ENCODE measurements around the gene C10orf105. TPM values are rescaled to one million over a fixed set of nuclear protein-coding genes. Genes with fewer than 3 reads are reported as not detected.

Gene C10orf105
- total RNA-seq, 2 experiments from 2014 or later: 0.17 to 0.30 TPM

- ATAC-seq (ENCODE audit: low read depth) (no peak), DNase-seq (no peak)
- Mint-ChIP-seq H3K36me3 (peaks cover 6% of the 10 kb centered on the region), H3K9me3 (no peaks in the 10 kb centered on the region), H3K4me3 (peak overlapping the region; percentile 74), H3K4me1 (peaks cover 87% of the 10 kb centered on the region), H3K27me3 (no peaks in the 10 kb centered on the region), H3K27ac (peak overlapping the region; percentile 93)
- POLR2A ChIA-PET: interaction anchor here (0.6 to 9.7 kb wide), 7 partner anchors 11 to 1570 kb away, joined by 3 to 71 read pairs (median 7); partner anchors contain the start of genes SAR1A and VSIR
These were observed 21.5 kb upstream of the C10orf105 start for GRCh38 chr10:71741029-71741428.

DNA sequence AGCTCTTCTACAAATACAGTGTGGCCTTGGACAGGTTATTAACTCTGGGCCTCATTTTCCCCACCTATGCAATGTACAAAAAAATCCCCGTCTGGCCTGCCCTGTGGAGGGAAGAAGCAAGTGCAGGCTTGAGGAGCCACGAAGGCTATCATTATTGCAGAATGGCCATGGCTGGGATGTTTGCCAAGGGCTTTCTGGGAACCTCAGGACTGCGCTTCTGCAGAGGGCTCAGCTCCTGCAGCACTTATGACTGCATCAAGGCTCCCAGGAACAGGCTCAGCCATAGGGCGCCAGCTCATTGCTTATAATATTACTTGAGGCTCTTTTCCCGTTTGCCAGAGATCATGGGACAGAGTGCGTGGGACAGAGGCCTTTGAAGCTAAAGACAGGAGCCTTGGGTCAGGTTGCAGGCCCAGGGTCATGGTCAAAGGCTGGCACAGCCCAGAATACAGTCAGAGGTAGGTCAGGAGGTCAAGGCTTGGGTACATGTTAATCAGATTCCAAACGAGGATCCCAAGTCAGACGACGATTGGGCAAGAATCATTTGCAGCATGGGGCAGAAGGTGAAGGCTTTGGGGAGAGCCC, 20.6 kb upstream of the C10orf105 start:
- ATAC-seq (ENCODE audit: low read depth) (no peak), DNase-seq (no peak)
- Mint-ChIP-seq H3K27ac (peak overlapping the region; percentile 93), H3K4me3 (peak overlapping the region; percentile 5), H3K27me3 (no peaks in the 10 kb centered on the region), H3K9me3 (no peaks in the 10 kb centered on the region), H3K4me1 (peaks cover 83% of the 10 kb centered on the region), H3K36me3 (peaks cover 6% of the 10 kb centered on the region)
- POLR2A ChIA-PET: interaction anchor here (1.0 to 9.7 kb wide), 7 partner anchors 9 to 42 kb away, joined by 3 to 71 read pairs (median 5); partner anchors contain the start of gene VSIR

DNA sequence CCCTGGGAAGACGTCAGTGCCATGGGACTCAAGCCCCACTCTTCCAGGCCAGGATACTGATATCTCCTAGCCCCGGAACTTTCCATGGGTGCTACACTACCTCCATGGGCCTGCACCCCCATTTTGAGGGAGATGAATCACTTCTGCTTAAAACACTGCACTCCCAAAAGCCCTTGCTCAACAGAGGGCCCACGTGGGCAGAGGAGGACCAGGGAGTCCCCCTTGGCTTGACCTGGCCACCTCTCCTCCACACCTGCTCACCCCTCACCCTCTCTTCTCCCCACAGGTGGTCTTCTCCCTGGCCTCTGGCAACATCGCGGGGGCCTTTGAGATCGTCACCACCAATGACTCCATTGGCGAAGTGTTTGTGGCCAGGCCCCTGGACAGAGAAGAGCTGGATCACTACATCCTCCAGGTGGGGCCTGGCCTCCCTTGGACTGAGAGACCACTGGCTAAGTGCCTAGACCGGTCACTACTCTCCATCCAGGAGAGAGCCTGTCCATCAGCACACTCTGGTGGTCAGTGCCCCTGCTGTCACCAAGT, 19.9 kb upstream of the C10orf105 start:
- H3K4me1 Mint-ChIP-seq: peaks cover 83% of the 10 kb centered on the region
- DNase-seq (no peak), ATAC-seq (ENCODE audit: low read depth) (no peak)
- H3K27me3 Mint-ChIP-seq: no peaks in the 10 kb centered on the region
- POLR2A ChIA-PET: interaction anchor here (1.0 to 9.7 kb wide), 6 partner anchors 9 to 42 kb away, joined by 3 to 71 read pairs (median 4); partner anchors contain the start of gene VSIR
- no peak overlapping the region for H3K4me3 Mint-ChIP-seq
- peak overlapping the region; percentile 93 for H3K27ac Mint-ChIP-seq
- no peaks in the 10 kb centered on the region for H3K9me3 Mint-ChIP-seq
- H3K36me3 Mint-ChIP-seq: peaks cover 3% of the 10 kb centered on the region

DNA sequence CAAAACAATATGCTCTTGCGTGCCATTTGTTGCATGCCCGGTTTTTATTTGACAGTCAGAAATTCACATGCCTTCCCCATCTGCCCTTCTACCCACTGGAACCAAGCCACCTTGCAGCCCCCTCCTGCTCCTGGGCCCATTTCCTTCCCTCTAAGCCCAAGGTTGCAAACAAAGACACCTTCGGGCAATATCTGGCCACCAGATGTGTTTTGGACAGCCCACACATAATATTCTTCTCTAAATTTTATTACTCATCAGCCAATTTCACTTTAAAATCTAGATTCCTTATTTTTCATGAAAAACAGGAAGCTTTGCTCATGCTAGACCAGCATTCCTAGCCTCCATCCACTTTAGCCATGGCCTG, 18.2 kb upstream of the C10orf105 start:
- Mint-ChIP-seq H3K36me3 (peaks cover 3% of the 10 kb centered on the region), H3K27me3 (no peaks in the 10 kb centered on the region), H3K9me3 (no peaks in the 10 kb centered on the region), H3K4me3 (no peak overlapping the region), H3K27ac (peak overlapping the region; percentile 93), H3K4me1 (peaks cover 78% of the 10 kb centered on the region)
- ATAC-seq (ENCODE audit: low read depth): no peak
- no peak for DNase-seq
- POLR2A ChIA-PET: interaction anchor here (0.7 to 9.7 kb wide), 4 partner anchors 9 to 35 kb away, joined by 3 to 71 read pairs (median 34); partner anchors contain the start of gene VSIR

GRCh38 chr10:71737001-71737833, 17.6 kb upstream of the C10orf105 start:
- Mint-ChIP-seq H3K4me3 (peak overlapping the region; percentile 59), H3K27ac (peak overlapping the region; percentile 93), H3K4me1 (peaks cover 78% of the 10 kb centered on the region), H3K27me3 (no peaks in the 10 kb centered on the region), H3K9me3 (no peaks in the 10 kb centered on the region), H3K36me3 (peaks cover under 1% of the 10 kb centered on the region)
- ATAC-seq (ENCODE audit: low read depth) (no peak), DNase-seq (no peak)
- POLR2A ChIA-PET: interaction anchor here (0.7 to 9.7 kb wide), 4 partner anchors 10 to 35 kb away, joined by 3 to 71 read pairs (median 34); partner anchors contain the start of gene VSIR

- DNase-seq (no peak), ATAC-seq (ENCODE audit: low read depth) (peak; percentile 5)
- Mint-ChIP-seq H3K4me3 (peak overlapping the region; percentile 59), H3K9me3 (no peaks in the 10 kb centered on the region), H3K36me3 (no peaks in the 10 kb centered on the region), H3K27me3 (no peaks in the 10 kb centered on the region), H3K4me1 (peaks cover 80% of the 10 kb centered on the region), H3K27ac (peak overlapping the region; percentile 93)
- POLR2A ChIA-PET: interaction anchor here (1.7 to 9.7 kb wide), 5 partner anchors 9 to 36 kb away, joined by 4 to 71 read pairs (median 12); partner anchors contain the start of gene VSIR
These were observed 17.0 kb upstream of the C10orf105 start for GRCh38 chr10:71736570-71736952.

DNA sequence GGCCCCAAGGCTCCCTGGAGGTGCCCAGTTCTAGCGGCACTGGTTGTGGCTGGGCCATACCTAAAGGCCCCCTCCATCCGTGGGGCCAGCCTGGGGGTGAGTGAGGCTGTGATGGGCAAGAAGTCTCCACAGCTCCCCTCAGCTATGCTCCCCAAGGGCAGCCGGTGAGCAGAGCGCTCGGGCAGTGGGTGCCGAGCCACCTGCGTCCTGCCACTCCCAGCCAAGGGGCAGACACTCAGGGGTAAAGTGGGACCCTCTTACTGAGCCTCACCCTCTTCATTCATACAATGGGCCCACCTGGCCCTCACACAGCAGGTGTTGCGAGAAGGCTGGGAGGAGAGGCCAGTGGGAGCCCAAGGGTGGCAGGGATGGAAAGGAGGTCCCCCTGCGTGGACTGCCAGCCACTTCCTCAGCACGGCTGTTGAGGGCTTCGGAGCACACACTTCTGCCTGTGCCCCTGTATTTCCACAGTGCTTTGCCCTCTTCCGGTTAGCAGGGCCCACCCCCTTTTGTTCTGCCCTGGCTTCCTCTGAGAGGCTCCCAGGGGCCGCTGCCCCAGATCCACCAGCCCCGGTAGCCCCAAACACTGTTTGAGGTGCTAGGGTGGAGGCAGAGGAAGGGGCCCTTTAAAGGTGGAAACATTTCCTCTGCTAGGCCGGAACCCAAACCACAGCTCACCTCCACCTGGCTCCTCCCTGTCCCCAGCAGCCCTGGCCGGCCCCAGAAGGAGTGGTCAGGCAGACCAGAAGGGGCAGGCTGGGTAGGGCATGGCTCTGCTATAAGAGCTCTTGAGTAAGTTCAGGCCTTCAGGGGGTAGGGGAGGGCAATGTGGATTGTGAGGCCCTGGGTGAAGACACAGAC, 16.4 kb upstream of the C10orf105 start:
- no peaks in the 10 kb centered on the region for H3K36me3 Mint-ChIP-seq
- H3K4me1 Mint-ChIP-seq: peaks cover 79% of the 10 kb centered on the region
- peak overlapping the region; percentile 59 for H3K4me3 Mint-ChIP-seq
- H3K27me3 Mint-ChIP-seq: no peaks in the 10 kb centered on the region
- ATAC-seq (ENCODE audit: low read depth) (peak; percentile 85), DNase-seq (peak; percentile 70)
- no peaks in the 10 kb centered on the region for H3K9me3 Mint-ChIP-seq
- peak overlapping the region; percentile 93 for H3K27ac Mint-ChIP-seq
- POLR2A ChIA-PET: interaction anchor here (1.2 to 9.7 kb wide), 8 partner anchors 9 to 37 kb away, joined by 3 to 71 read pairs (median 6); partner anchors contain the start of gene VSIR

GRCh38 chr10:71734797-71735196, 15.2 kb upstream of the C10orf105 start:
- DNase-seq (no peak), ATAC-seq (ENCODE audit: low read depth) (no peak)
- Mint-ChIP-seq H3K4me1 (peaks cover 74% of the 10 kb centered on the region), H3K36me3 (no peaks in the 10 kb centered on the region), H3K27ac (peak overlapping the region; percentile 93), H3K27me3 (no peaks in the 10 kb centered on the region), H3K9me3 (no peaks in the 10 kb centered on the region), H3K4me3 (peak overlapping the region; percentile 59)
- POLR2A ChIA-PET: interaction anchor here (0.9 to 9.7 kb wide), 8 partner anchors 8 to 38 kb away, joined by 3 to 71 read pairs (median 6); partner anchors contain the start of gene VSIR

GRCh38 chr10:71731791-71732190, 12.2 kb upstream of the C10orf105 start:
- H3K36me3 Mint-ChIP-seq: no peaks in the 10 kb centered on the region
- ATAC-seq (ENCODE audit: low read depth): peak; percentile 6
- H3K9me3 Mint-ChIP-seq: no peaks in the 10 kb centered on the region
- no peaks in the 10 kb centered on the region for H3K27me3 Mint-ChIP-seq
- H3K4me1 Mint-ChIP-seq: peaks cover 78% of the 10 kb centered on the region
- POLR2A ChIA-PET: interaction anchor here (0.6 to 11.6 kb wide), 7 partner anchors 11 to 41 kb away, joined by 3 to 138 read pairs (median 17); partner anchors contain the start of gene VSIR
- peak overlapping the region; percentile 57 for H3K4me3 Mint-ChIP-seq
- DNase-seq: peak; percentile 62
- peak overlapping the region; percentile 69 for H3K27ac Mint-ChIP-seq

DNA sequence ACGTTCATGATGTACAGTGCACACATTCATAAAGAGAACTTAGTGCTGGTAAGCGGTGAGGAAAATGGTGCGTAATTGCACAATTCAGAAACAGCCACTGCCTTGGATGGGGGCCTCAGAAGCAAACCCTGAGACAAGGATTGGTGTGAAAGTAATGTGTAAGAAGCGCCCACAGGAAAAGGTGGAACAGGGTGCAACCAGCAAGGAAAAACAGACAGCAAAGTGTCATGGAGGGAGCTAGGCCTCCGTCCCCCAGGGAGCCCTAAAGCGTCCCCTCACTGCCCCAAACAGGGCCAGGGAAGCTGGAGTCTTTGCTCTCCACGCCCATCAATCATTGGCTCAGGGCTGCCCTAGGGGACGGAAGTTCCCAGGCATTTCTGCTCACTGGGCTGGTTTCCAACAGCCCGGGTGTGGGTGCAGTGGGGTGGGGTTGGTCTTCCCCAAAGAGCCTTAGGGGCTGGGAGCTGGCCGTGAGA, 9.6 kb upstream of the C10orf105 start:
- ATAC-seq (ENCODE audit: low read depth) (no peak), DNase-seq (no peak)
- peaks cover 77% of the 10 kb centered on the region for H3K4me1 Mint-ChIP-seq
- no peaks in the 10 kb centered on the region for H3K36me3 Mint-ChIP-seq
- H3K27me3 Mint-ChIP-seq: no peaks in the 10 kb centered on the region
- no peaks in the 10 kb centered on the region for H3K9me3 Mint-ChIP-seq
- POLR2A ChIA-PET: interaction anchor here (1.0 to 11.6 kb wide), 6 partner anchors 10 to 44 kb away, joined by 3 to 138 read pairs (median 40); partner anchors contain the start of gene VSIR
- H3K27ac Mint-ChIP-seq: peak overlapping the region; percentile 97
- H3K4me3 Mint-ChIP-seq: peak overlapping the region; percentile 65

DNA sequence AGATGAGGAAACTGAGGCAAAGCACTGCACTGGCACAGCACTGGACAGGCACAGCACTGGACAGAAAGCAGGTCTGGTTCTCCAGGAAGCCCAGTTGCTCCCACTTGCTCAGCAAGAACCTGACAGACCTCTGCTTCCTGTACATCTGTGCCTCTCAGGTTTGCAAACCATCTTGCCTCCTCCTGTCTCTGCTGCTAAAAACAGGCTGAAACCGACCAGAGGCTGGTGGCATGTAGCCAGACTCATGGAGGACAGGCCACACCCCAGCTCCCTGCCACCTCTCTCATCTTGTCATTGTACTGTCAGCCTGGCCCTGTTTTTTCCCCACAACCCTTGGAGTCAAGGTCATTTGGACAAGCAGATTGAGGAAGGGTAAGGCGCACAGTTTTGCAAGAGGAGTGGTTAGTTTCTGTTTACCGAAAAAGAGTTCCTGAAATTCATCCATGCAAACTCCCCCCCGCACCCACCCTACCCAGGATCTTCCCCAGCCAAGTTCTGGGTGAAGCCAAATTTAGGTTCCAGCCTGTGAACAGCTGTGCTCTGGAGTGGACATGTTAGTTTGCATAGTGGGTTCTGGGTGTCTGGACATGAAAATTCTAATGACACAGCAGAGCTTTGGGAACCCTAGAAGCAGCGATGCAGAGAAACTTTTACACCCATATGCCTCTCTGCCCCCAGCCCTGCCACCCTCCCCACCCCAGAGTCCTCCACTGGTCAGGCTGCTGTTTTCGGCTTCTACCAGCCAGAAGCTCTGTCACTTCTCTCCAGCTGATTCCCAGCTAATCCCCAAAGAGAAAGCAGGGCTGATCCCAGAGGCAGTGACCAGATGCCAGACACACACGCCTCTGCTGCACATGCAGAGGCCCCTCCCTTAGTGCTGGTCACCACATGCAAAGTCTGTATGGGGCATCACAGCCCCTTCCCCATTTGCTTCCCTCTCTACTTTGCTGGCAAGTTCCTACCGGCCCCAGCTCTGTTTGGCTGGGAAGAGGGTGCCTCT, 8.5 kb upstream of the C10orf105 start:
- Mint-ChIP-seq H3K9me3 (no peaks in the 10 kb centered on the region), H3K36me3 (no peaks in the 10 kb centered on the region), H3K27me3 (no peaks in the 10 kb centered on the region), H3K27ac (peak overlapping the region; percentile 97), H3K4me3 (peak overlapping the region; percentile 65), H3K4me1 (peaks cover 73% of the 10 kb centered on the region)
- POLR2A ChIA-PET: interaction anchor here (1.0 to 11.6 kb wide), 11 partner anchors 8 to 45 kb away, joined by 3 to 138 read pairs (median 12); partner anchors contain the start of gene VSIR
- DNase-seq (no peak), ATAC-seq (ENCODE audit: low read depth) (peak; percentile 53)
